ENCODE measurements around the gene RAPGEF1. TPM values are rescaled to one million over a fixed set of nuclear protein-coding genes. Genes with fewer than 3 reads are reported as not detected.

Gene RAPGEF1
- total and polyA plus RNA-seq, 2 experiments from 2014 or later, result 9.9 to 82.8 TPM

GRCh38 chr9:131673068-131673467 is 66.8 kb downstream of the RAPGEF1 start:
- Histone ChIP-seq H3K79me2 (replicated peaks; ENCODE audit: insufficient read depth) (peaks cover 96% of the 10 kb centered on the region), H3F3A (replicated peaks; ENCODE audit: low read depth) (no peaks in the 10 kb centered on the region), H3K27me3 (ENCODE audit: insufficient read depth) (no peaks in the 10 kb centered on the region), H3K4me3 (no peak overlapping the region), H3K36me3 (ENCODE audit: insufficient read depth) (no peaks in the 10 kb centered on the region), H3K27ac (ENCODE audit: low read depth) (no peak overlapping the region), H3K9me2 (ENCODE audit: insufficient read depth) (0 out of 2 replicates have a peak, but pooled peaks cover 6% of the 10 kb centered on the region), H3K4me1 (ENCODE audit: insufficient read depth) (peaks cover 73% of the 10 kb centered on the region), H3K4me2 (no peak overlapping the region), H4K20me1 (replicated peaks; ENCODE audit: insufficient read depth) (no peaks in the 10 kb centered on the region), H2AFZ (no peak overlapping the region)
- H3K9me3 Mint-ChIP-seq, result no peaks in the 10 kb centered on the region
- ATAC-seq (no peak), DNase-seq (ENCODE audit: low spot score) (no peak)
- peaks cover 79% of the 10 kb centered on the region for H3K4me1 Mint-ChIP-seq
- TF ChIP-seq EZH2 (IDR thresholded peaks at IDR 0.05; ENCODE audit: low read depth, unreplicated experiment) (no peak), JUNB (IDR thresholded peaks at IDR 0.05; ENCODE audit: unreplicated experiment) (no peak), REST (IDR thresholded peaks at IDR 0.05; ENCODE audit: unreplicated experiment) (no peak), CREB1 (CRISPR knock-in tag; IDR thresholded peaks at IDR 0.05; ENCODE audit: low read depth) (no peak), CTCF (conservative IDR thresholded peaks at IDR 0.05; ENCODE audit: low read depth in 2 of 2) (no peak), ZNF331 (CRISPR knock-in tag; IDR thresholded peaks at IDR 0.05; ENCODE audit: low read depth) (no peak), ZNF114 (CRISPR knock-in tag; IDR thresholded peaks at IDR 0.05) (no peak), POLR2AphosphoS5 (IDR thresholded peaks at IDR 0.05; ENCODE audit: low read depth) (no peak), STAT1 (IDR thresholded peaks at IDR 0.05; ENCODE audit: unreplicated experiment) (no peak), ZNF462 (CRISPR knock-in tag; IDR thresholded peaks at IDR 0.05) (no peak)
- H3K36me3 Mint-ChIP-seq (ENCODE audit: low read depth), result no peaks in the 10 kb centered on the region
- no peak overlapping the region; the same call in 1 of the 2 replicates for H3K27ac Mint-ChIP-seq
- H3K27me3 Mint-ChIP-seq (ENCODE audit: insufficient read depth, low read depth, poor library complexity), result peaks cover 13% of the 10 kb centered on the region
- H3K4me3 Mint-ChIP-seq, result no peak overlapping the region
